Activated CD8-positive, alpha-beta memory T cell treated with anti-CD3 and anti-CD28 coated beads for 1 hour (primary cell): ENCODE data around the gene FAM120B.
"Not testable (repeated sequence)": the region's sequence is repeated elsewhere in the genome, so short reads cannot be mapped to it uniquely, and the experiment has no call there.

Source experiments
- DNase-seq, 2 donors: peaks; one replicate each; pipeline ENCODE4 v3.0.0-alpha.2; 2020; ENCODE audit warnings: low read depth in 1 of 2; ENCODE audit errors: extremely low read depth in 1 of 2

Gene FAM120B

DNA sequence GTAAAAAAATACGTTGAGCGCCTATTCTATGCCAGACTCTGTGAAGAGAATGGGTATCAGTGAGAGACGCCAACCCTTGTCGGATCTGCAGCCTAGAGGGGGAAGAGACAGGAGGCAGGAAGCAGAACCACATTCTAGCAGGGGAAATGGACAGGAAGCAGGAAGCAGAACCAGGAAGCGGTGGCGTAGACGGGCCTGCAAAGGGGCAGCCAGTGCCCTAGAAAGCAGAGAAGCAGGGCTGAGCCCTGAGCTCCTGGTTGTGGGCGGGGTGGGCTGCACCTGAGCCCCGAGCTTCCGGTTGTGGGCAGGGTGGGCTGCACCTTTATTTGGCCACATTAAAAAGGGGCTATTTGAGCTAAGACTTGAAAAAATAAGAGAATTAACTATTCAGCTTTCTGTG is 71.9 kb downstream of the FAM120B start:
- DNase-seq = no peak

DNA sequence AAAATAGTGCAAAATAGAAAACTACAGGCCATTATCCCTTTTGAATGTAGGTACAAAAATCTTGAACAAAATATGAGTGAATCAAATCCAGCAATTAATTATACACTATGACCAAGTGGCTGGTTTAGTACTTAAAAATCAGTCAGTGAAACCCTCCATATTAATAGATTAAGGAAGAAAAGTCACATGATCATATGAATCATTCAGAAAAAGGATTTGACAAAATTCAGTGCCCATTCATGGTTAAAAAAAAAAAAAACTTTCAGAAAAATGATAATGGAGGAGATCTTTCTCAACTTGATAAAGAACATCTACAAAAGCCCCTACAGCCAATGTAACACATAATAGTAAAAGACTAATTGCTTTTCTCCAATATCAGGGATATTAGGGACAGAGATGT is 75.0 kb downstream of the FAM120B start:
- no peak for DNase-seq

DNA sequence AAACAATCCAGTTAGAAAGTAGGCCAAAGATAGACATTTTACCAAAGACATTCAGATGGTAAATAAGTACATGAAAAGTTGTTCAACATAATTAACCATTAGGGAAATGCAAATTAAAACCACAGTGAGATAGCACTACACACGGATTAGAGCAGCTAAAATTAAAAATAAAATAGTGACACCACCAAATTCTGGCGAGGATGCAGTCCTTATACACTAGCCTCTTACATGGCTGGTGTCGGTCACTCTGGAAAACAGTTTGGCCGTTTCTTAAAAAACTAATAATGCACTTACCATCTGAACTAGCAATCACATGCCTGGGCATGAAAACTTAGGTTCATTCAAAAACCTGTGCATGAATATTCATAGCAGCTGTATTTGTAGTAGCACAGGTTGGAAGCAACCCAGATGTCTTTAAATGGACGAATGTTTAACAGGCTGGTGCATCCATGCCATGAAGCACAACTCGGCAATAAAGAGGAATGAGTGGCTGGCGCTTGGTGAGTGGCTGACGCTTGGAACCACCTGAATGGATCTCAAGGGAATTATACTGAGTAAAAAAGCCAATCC is 77.0 kb downstream of the FAM120B start:
- DNase-seq = no peak

DNA sequence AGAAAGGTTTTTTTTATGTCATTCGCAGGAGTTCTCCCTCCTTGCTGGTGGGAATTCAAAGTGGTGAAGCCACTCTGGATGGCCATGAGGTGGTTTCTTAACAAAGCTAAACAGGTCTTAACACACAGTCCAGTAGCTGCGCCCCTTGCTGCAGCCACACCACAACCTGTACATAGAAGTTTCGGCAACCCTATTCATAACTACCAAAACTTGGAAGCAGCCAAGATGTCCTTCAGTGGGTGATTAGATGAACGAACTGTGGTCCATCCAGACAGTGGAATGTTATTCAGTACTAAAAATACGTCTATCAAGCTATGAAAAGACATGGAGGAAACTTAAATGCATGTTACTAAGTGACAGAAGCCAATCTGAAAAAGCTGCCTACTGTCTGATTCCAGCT is 78.9 kb downstream of the FAM120B start:
- DNase-seq = no peak

DNA sequence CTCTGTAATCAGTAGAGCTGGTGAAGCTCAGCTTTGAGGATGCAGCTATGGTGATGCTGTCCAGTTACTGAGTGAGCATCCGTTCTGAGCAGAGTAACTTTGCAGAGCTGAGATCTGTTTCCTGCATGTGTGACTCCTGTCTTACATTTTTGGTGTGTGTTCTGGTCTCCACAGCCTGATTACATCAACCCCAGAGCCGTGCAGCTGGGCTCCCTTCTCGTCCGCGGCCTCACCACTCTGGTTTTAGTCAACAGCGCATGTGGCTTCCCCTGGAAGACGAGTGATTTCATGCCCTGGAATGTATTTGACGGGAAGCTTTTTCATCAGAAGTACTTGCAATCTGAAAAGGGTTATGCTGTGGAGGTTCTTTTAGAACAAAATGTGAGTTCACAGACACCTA is 81.6 kb downstream of the FAM120B start:
- no peak for DNase-seq

DNA sequence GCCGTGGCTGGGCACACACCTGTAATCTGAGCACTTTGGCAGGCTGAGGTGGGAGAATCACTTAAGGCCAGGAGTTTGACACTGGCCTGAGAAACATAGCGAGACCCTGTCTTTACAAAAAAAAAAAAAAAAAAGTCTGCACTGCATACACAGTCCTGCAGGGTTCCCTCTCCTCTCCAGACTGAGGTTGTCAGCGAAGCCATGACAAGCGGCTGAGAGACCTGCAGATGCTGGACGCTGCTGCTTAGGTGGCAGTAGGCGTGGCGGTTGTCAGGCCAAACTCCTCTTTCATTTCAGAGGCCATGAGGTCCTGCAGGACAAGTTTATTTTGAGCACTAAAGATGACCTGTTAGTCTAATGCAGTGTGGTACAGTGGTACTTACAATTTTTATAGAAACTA is 86.5 kb downstream of the FAM120B start:
- DNase-seq = no peak

DNA sequence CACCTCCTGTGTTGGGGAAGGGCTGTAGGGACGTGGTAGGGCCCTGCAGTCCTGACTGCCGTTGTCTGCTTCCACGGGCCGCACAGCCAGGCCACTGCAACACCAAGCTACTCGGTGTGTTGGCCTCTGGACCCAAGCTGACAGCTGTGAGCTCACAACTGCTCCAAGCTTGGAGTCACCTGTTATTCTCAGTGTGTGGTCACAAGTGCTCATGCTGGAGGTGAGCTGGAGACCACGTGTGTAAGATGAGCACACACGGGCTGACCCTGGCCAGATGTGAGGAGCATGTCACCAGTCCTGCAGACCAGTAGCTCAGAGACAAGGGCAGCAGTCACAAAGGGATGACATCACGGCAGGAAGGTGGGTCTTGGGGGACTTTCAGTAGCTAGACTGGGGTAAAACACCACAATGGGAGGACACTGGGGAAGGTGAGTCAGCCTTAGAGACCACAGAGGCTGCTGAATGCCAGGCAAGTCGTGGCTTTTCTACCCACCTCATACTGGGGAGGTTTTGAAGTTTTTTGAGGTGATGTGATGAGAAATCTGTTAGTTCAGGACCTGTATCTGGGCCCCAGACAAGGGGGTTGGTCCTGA is 87.3 kb downstream of the FAM120B start:
- no peak for DNase-seq

DNA sequence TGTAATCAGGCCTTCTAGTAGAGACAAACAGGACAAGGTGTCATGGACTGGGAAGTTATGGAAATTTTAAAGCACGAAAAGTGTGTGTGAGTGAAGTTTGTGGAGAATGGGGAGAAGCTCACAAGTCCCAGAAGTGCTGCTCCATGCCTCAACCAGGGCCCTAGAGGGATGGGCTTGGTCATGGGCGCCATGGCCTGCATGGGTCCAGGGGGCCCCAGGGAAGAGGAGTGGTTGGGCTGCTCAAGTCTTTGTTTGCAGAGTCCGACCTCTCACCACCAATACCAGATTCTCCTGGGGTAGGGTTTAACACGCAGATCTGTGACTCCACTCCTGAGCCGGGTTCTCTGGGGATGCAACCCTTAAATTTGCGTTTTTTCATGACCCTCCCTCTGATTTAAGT is 88.4 kb downstream of the FAM120B start:
- no peak for DNase-seq

DNA sequence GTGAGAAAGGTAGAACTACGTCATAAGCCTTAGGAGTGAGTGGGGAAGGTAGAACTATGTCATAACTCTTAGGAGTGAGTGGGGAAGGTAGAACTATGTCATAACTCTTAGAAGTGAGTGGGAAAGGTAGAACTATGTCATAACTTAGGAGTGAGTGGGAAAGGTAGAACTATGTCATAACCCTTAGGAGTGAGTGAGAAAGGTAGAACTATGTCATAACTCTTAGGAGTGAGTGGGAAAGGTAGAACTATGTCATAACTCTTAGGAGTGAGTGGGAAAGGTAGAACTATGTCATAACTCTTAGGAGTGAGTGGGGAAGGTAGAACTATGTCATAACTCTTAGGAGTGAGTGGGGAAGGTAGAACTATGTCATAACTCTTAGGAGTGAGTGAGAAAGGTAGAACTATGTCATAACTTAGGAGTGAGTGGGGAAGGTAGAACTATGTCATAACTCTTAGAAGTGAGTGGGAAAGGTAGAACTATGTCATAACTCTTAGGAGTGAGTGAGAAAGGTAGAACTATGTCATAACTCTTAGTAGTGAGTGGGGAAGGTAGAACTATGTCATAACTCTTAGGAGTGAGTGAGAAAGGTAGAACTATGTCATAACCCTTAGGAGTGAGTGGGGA is 92.3 kb downstream of the FAM120B start:
- not testable (repeated sequence) for DNase-seq

DNA sequence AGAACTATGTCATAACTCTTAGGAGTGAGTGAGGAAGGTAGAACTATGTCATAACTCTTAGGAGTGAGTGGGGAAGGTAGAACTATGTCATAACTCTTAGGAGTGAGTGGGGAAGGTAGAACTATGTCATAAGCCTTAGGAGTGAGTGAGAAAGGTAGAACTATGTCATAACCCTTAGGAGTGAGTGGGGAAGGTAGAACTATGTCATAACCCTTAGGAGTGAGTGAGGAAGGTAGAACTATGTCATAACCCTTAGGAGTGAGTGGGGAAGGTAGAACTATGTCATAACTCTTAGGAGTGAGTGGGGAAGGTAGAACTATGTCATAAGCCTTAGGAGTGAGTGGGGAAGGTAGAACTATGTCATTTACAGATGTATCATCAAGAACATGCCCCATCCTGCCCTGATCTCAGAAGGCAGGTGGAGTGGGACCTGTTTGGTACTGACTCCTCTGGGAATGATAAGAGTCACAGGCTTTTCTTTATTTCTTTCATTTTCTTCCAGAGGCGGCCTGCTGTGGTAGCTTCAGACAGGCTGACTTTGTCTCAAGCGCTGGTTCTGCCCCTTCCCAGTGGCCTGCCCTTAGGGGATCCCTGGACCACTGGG is 93.5 kb downstream of the FAM120B start:
- DNase-seq = not testable (repeated sequence)

DNA sequence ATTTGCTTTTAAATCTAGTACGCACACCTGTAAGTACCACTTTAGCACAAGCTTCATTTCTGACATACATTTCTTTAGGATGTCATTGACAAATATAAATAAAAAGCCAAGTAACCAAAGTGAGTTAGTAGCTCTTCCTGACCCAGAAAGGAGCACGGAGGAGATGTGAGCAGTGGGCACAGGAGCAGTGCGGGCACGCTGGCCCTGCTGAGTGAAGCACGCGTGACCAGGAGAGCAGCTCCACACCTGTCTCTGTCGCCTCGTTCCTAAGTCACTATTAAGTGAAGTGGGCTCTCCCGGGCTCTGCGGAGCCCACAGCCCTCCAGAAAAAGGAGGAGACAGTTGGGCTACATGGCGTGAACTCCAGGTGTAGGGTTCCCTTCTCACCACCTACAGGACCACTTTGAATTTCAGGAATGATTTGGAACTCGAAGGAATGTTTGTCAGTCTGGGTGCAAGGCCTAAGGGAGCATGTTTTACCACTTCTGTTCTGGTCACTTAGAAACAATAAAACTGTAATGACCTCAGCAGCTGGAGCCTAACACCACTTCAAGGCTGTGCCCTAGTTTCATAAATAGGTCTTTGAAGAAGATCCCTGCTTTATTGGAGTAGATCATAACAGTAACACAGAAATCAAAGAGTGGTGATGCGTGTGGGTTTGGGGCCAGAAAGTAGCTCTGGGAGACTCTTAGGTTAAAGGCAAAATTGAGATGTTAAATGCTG is 95.9 kb downstream of the FAM120B start:
- DNase-seq = no peak

DNA sequence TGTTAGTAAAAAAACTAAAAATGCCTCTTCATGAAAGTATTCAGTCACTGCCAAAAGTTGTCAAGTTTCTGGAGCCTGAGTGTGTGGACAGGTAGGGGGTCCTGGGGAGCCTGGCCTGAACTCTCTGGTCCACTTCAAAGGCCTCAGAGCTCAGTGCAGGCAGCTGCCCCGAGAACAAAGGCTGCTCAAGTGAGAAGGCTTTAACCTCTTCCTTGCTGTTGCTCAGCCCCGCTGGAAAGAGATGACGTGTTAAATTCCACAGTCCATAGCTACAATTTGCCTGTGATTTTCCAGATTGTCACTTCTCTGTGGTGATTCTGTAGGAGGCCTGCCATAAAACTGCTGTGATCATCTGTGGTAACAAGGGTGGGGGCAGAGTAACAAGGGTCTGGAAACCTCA is 96.9 kb downstream of the FAM120B start:
- no peak for DNase-seq

DNA sequence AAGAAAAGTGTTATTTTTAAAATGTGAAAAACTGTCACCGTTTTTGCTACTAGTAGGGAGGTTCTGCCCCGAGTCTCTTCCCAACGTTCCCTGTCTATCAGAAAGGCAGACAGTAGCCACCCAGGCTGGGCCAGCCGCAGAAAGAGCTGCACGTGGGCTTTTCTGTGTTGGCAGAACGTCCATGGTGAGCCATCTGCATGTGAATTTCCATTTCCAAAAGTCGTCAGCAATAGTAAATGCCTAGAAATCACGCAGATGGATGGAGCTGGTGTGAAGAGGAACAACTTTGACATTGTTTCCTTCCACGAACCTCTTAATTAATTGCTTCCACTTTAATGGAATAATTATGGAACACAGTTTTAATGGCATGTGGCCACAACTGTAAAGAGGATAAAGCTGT is 97.5 kb downstream of the FAM120B start:
- DNase-seq = no peak

DNA sequence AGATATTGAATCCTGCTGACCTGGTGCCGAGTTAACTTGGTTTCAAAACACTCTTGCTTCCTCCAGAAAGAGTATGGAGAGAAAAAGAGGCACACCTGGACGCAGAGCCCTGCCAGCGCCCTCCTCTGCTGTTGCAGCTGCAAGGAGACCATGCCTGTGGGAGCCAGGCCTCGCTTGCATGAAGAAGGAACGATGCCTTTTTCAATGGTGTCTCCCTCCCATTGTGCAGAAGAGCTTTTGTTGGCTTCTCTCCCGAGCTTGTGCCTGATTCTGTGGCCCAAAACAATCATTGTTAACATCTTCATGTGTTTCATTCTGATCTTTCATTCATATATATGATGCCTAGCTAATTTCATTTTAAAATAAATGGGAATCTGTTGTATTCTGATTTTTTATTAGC is 98.1 kb downstream of the FAM120B start:
- no peak for DNase-seq

DNA sequence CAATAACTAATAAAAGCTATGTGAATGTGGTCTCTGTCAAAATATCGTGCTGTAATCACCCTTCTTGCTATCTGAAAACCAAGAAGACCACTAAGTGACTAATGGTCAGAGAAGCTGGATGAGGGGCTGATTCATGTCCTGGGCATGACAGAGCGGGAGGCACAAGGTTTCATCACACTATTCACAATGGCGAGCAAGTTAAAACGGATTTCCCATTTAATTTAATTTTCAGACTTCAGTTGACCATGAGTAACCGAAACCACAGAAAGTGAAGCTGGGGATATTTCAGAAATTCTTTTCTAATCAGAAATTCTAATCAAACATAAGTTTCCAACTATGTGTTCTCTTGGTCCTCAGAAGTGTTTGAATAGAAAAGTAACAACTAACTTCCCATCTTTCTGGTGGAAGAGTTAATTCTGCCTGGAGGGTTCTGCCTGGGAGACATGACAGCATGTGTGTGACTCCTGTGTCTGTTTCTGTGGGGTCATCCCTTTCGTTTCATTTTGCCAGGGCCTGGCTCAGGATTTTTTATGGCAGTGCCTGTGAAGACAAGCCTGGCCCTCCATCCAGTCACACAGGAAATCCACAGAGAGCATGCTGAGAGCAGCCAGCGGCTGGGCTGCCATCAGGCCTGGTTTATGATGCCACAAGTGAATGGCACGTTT is 98.9 kb downstream of the FAM120B start:
- no peak for DNase-seq

DNA sequence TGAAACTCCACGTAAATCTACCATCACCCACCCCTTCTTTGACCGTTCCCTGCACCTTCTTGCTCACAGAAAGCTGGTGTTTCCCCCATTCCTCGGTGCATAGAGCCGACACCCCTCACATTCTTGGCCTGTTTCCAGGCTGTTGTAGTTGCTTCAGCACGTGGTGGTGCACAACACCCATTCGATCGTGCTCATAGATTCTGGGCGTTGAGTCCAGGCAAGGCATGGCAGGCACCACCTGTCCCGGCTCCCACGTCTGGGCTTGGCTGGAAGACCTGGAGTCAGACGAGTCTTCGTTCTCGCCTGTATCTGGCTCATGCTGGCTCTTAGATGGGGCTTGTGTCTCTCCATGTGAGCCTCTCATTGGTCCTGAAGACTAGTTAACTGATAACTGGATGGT is 100.6 kb downstream of the FAM120B start:
- DNase-seq = no peak

DNA sequence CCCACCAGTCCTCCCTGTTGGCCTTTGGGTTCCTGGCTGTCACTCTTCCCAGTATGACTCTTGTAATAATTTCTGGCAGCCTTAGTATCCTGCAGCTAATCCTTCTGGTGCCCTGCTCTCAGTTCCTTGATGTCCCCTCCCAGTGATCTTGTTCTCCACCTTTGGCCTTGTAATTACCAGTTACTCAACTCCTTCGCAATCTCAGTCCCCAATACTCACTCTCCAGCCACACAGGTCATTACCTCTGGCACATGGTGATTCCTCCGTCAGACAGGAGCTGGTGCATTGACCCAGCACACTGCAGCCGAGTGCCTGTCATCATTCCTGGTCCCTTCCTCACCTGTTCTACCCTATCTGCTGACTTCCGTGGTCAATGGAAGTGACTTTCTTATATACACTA is 101.4 kb downstream of the FAM120B start:
- DNase-seq = no peak

DNA sequence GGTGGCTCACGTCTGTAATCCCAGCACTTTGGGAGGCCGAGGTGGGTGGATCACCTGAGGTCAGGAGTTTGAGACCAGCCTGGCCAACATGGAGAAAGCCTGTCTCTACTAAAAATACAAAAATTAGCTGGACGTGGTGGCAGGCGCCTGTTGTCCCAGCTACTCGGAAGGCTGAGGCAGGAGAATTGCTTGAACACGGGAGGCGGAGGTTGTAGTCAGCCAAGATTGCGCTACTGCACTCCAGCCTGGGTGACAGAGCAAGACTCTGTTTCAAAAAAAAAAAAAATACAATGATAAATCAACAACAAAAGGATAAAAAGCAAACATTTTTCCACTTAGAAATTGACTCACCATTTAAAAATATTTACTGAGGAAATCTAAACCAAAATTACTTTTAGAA is 103.2 kb downstream of the FAM120B start:
- DNase-seq = not testable (repeated sequence)

DNA sequence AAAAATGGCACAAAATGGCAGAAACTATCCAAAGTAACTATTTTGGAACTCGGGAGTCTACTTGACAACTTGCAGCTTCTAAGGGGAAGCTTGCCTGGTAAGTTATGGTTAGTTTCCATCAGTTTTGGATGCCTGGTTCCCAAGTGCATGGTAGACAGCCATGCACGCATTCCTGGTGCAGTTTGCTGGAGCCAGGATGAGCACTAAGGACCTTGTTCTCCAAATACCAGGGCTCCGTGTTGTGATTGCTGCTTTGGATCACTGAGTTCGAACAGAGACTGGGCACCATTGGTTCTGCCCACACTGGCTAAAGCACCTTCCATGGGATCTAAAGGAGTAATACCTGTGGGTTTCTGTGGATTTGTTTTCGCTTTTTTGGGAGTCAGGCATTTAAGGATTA is 103.7 kb downstream of the FAM120B start:
- no peak for DNase-seq

DNA sequence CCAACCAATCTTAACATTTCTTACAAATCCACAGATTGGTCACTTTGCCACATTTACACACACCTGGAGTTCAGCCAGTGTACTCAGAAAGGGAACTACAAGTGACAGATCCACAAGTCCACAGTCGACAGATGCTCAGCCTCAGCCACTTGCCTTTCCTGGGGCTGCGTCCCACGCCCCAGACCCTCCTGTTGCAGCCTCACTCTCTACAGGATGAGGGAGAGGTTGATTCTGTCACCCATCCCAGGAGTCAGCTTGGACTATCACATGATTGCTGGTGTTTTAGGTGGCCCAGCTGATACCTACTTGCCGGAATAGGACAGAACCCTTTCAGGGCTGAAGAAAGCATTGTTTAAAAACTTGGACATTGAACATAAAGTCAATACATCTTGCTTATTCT is 108.8 kb downstream of the FAM120B start:
- no peak for DNase-seq

DNA sequence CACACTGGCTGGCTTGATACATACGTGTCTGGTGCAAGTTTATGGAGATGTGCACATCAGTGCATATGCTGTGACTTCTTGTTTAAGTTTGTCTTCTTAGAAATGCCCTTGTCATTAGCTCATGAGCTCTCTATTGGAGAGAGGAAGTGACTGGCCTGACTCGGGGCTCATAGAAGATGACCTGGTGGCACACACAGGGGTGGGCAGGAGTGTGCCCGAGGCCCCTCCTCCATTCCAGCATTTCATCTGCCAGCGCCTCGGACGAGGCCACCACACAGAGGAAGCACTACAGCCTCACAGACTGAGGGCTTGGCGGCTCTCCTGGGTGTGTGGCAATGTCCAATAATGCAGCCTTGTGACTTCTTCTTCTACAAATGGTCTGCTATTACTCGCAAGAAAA is 109.7 kb downstream of the FAM120B start:
- no peak for DNase-seq
